Astrocyte (in vitro differentiated cells and primary cell): ENCODE data around the gene CCDC102A. TPM values are rescaled to one million over a fixed set of nuclear protein-coding genes. Genes with fewer than 3 reads are reported as not detected.
"Not testable (repeated sequence)": the region's sequence is repeated elsewhere in the genome, so short reads cannot be mapped to it uniquely, and the experiment has no call there.

Experiments used
- DNase-seq: peaks from one replicate; pipeline ENCODE4 v3.0.0-alpha.2; 2010; ENCODE audit warnings: low read depth
- FAIRE-seq: peaks from 2 replicates; lab custom pipeline; 2011; peaks lifted over from hg19 to GRCh38; lab: Jason Lieb, UNC
- H2AFZ ChIP-seq: 2 replicates; pipeline ENCODE4 v1.6.0; 2012; ENCODE audit warnings: low read depth, low read length, inconsistent platforms
- H3K27ac ChIP-seq: 2 replicates; pipeline ENCODE4 v1.5.1; 2011; ENCODE audit warnings: low read depth, low read length, inconsistent platforms
- H3K27me3 ChIP-seq: 2 replicates; pipeline ENCODE4 v1.6.0; 2011; ENCODE audit warnings: low read length, inconsistent platforms; ENCODE audit not compliant: insufficient read depth
- H3K36me3 ChIP-seq: 2 replicates; pipeline ENCODE4 v1.5.1; 2011; ENCODE audit warnings: low read length, inconsistent platforms; ENCODE audit not compliant: insufficient read depth
- H3K4me1 ChIP-seq: 2 replicates; pipeline ENCODE4 v1.5.1; 2011; ENCODE audit warnings: low read length, inconsistent platforms; ENCODE audit not compliant: insufficient read depth
- H3K4me2 ChIP-seq: 2 replicates; pipeline ENCODE4 v1.6.0; 2012; ENCODE audit warnings: low read length, inconsistent platforms
- H3K4me3 ChIP-seq: 2 replicates; pipeline ENCODE4 v1.5.1; 2011; ENCODE audit warnings: low read depth, mild to moderate bottlenecking, low read length, inconsistent platforms; ENCODE audit not compliant: insufficient read depth
- H3K79me2 ChIP-seq: 2 replicates; pipeline ENCODE4 v1.6.0; 2012; ENCODE audit warnings: mild to moderate bottlenecking, low read length, inconsistent platforms; ENCODE audit not compliant: insufficient read depth
- H3K9ac ChIP-seq: 2 replicates; pipeline ENCODE4 v1.6.0; 2012; ENCODE audit warnings: mild to moderate bottlenecking, low read length, inconsistent platforms
- H3K9me3 ChIP-seq: 2 replicates; pipeline ENCODE4 v1.5.1; 2012; ENCODE audit warnings: low read depth, mild to moderate bottlenecking, low read length, inconsistent platforms; ENCODE audit not compliant: insufficient read depth
- H4K20me1 ChIP-seq: 2 replicates; pipeline ENCODE4 v1.6.0; 2012; ENCODE audit warnings: low read length, inconsistent platforms; ENCODE audit not compliant: insufficient read depth
- H3K27ac Mint-ChIP-seq: one replicate; pipeline ENCODE4 v1.8.0; 2021; ENCODE audit warnings: mild to moderate bottlenecking, mixed read lengths; ENCODE audit not compliant: unreplicated experiment
- H3K27me3 Mint-ChIP-seq: one replicate; pipeline ENCODE4 v1.8.0; 2021; ENCODE audit warnings: low read depth, mixed read lengths; ENCODE audit not compliant: unreplicated experiment
- H3K36me3 Mint-ChIP-seq: one replicate; pipeline ENCODE4 v1.8.0; 2021; ENCODE audit warnings: low read depth, mixed read lengths; ENCODE audit not compliant: unreplicated experiment
- H3K4me1 Mint-ChIP-seq: one replicate; pipeline ENCODE4 v1.8.0; 2021; ENCODE audit warnings: low read depth, mixed read lengths; ENCODE audit not compliant: unreplicated experiment
- H3K4me3 Mint-ChIP-seq: one replicate; pipeline ENCODE4 v1.8.0; 2021; ENCODE audit warnings: mild to moderate bottlenecking, moderate library complexity, mixed read lengths; ENCODE audit not compliant: unreplicated experiment
- H3K9me3 Mint-ChIP-seq: one replicate; pipeline ENCODE4 v1.8.0; 2021; ENCODE audit warnings: mild to moderate bottlenecking, mixed read lengths; ENCODE audit not compliant: unreplicated experiment
- EZH2 ChIP-seq: IDR thresholded peaks from 2 replicates; pipeline ENCODE4 v1.6.1; 2012; ENCODE audit warnings: mild to moderate bottlenecking, low read length, inconsistent platforms; ENCODE audit not compliant: insufficient read depth
- total RNA-seq: library from RNA; stranded (reverse); gene quantifications from 2 replicates; pipeline ENCODE4 v1.2.1, GENCODE V29; 2021
- TF ChIP-seq, protein P1 (sequence below): IDR thresholded peaks from 2 replicates; pipeline ENCODE4 v1.5.1; 2011; ENCODE audit warnings: low read depth, mild to moderate bottlenecking, inconsistent platforms, low read length, moderate library complexity; ENCODE audit not compliant: insufficient read depth

Gene CCDC102A
- total RNA-seq, 1 donor from 2014 or later, result 8.8 TPM

DNA sequence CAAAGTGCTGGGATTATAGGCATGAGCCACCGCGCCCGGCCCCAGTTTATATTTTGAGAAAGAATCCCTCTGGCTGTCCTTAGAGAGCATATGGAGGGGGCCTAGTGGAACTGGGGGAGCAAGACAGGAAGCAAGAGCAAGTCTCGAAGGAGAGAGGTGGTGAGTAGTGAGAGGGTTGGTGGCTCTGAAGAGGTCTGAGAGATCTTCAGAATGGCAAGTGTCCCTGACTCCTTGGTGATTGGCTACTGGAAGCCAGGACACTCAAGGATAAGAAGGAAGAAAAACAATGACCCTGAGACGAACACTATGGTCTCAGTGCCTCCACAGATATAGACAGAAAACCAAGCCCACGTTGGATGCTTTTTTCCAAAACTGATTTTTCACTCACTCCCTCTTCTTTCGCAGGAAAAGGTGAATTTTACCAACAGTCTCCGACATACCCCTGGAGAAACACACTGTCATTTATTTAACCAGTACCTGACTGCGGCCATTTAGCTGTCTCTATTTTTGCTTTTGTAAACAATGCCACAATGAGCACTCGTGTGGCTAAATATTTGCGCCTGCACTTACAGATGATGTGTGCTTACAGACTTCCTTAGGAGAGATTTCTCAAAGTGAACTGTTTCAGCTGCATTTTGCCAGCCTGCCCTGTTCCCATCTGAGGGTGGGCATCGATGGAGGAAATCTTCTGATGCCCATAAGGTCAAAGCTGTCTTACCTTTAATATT, 34.2 kb downstream of the CCDC102A start:
- H3K27ac Mint-ChIP-seq, result no peak overlapping the region
- H3K36me3 ChIP-seq, result no peaks in the 10 kb centered on the region
- H3K9me3 Mint-ChIP-seq, result no peaks in the 10 kb centered on the region
- no peak overlapping the region for H3K4me3 Mint-ChIP-seq
- DNase-seq (no peak), FAIRE-seq (no peak)
- H3K36me3 Mint-ChIP-seq, result no peaks in the 10 kb centered on the region
- no peak overlapping the region for H3K4me2 ChIP-seq
- H3K27ac ChIP-seq, result no peak overlapping the region
- H2AFZ ChIP-seq, result no peak overlapping the region
- no peak overlapping the region for H3K4me3 ChIP-seq
- peaks cover 39% of the 10 kb centered on the region for H3K27me3 Mint-ChIP-seq
- H3K9ac ChIP-seq, result no peak overlapping the region
- H3K79me2 ChIP-seq, result no peaks in the 10 kb centered on the region
- no peaks in the 10 kb centered on the region for H3K9me3 ChIP-seq
- no peaks in the 10 kb centered on the region for H4K20me1 ChIP-seq
- H3K27me3 ChIP-seq, result peaks cover 26% of the 10 kb centered on the region
- H3K4me1 ChIP-seq, result no peaks in the 10 kb centered on the region
- no peaks in the 10 kb centered on the region for H3K4me1 Mint-ChIP-seq
- TF ChIP-seq, protein P1, sequence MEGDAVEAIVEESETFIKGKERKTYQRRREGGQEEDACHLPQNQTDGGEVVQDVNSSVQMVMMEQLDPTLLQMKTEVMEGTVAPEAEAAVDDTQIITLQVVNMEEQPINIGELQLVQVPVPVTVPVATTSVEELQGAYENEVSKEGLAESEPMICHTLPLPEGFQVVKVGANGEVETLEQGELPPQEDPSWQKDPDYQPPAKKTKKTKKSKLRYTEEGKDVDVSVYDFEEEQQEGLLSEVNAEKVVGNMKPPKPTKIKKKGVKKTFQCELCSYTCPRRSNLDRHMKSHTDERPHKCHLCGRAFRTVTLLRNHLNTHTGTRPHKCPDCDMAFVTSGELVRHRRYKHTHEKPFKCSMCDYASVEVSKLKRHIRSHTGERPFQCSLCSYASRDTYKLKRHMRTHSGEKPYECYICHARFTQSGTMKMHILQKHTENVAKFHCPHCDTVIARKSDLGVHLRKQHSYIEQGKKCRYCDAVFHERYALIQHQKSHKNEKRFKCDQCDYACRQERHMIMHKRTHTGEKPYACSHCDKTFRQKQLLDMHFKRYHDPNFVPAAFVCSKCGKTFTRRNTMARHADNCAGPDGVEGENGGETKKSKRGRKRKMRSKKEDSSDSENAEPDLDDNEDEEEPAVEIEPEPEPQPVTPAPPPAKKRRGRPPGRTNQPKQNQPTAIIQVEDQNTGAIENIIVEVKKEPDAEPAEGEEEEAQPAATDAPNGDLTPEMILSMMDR, result no peak
- no peak for TF ChIP-seq EZH2

DNA sequence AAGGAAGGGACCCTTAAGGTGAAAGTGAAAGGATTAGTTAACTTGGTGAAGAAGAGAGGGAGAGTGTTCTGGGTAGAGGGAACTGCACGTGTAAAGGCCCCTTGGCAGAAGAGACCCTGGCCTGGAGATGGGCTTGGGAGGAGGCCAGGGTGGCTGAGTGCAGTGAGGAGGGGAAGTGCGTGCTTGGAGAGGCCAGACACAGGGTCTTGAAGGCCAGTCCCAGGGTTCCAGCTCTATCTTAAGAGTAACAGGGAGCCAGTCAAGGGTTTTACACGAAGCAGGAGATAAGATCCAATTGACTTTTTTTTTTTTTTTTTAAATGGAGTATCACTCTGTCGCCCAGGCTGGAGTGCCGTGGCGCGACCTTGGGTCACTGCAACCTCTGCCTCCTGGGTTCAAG, 34.9 kb downstream of the CCDC102A start:
- Histone ChIP-seq H3K79me2 (no peaks in the 10 kb centered on the region), H2AFZ (no peak overlapping the region), H3K36me3 (no peaks in the 10 kb centered on the region), H3K27me3 (peaks cover 22% of the 10 kb centered on the region), H3K4me2 (no peak overlapping the region), H4K20me1 (no peaks in the 10 kb centered on the region), H3K9me3 (no peaks in the 10 kb centered on the region), H3K9ac (no peak overlapping the region), H3K4me1 (no peaks in the 10 kb centered on the region), H3K4me3 (no peak overlapping the region), H3K27ac (no peak overlapping the region)
- H3K36me3 Mint-ChIP-seq, result no peaks in the 10 kb centered on the region
- FAIRE-seq (no peak), DNase-seq (no peak)
- H3K4me3 Mint-ChIP-seq, result no peak overlapping the region
- TF ChIP-seq EZH2, result no peak
- TF ChIP-seq, protein P1, result no peak
- no peaks in the 10 kb centered on the region for H3K4me1 Mint-ChIP-seq
- H3K27me3 Mint-ChIP-seq, result peaks cover 36% of the 10 kb centered on the region
- no peaks in the 10 kb centered on the region for H3K9me3 Mint-ChIP-seq
- H3K27ac Mint-ChIP-seq, result peak overlapping the region; percentile 16

DNA sequence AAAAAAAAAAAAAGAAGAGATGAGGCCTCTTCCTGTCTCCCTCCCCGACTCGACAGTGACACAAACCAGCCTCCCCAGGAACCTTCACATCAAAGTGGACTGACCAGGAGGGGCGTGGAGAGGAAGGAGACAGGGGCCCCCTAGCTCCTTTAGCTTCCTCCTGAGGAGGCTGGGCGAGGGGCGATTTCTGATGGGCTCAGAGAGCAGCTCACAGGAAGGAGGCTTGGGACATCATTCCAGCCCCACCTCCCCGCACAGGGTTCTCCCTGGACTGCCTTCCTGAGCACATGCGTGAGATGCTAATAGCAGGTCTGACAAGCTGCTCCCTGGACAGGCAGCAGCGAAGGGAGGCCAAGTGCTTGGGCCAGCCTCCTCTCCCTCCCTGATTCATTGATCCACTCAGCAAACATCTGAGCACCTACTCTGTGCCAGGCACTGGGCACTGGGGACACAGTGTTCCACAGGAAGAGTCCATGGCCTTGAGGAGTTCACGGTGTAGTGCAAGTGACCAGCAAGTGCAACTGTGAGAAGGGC, 35.7 kb downstream of the CCDC102A start:
- H3K4me1 ChIP-seq, result no peaks in the 10 kb centered on the region
- no peak for FAIRE-seq
- H3K9me3 ChIP-seq, result no peaks in the 10 kb centered on the region
- Mint-ChIP-seq H3K9me3 (no peaks in the 10 kb centered on the region), H3K4me1 (no peaks in the 10 kb centered on the region), H3K27ac (no peak overlapping the region), H3K4me3 (no peak overlapping the region), H3K27me3 (peaks cover 38% of the 10 kb centered on the region), H3K36me3 (no peaks in the 10 kb centered on the region)
- TF ChIP-seq, protein P1, result no peak
- no peak for TF ChIP-seq EZH2
- no peak overlapping the region for H2AFZ ChIP-seq
- H3K27ac ChIP-seq, result no peak overlapping the region
- DNase-seq, result no peak
- no peaks in the 10 kb centered on the region for H3K36me3 ChIP-seq
- no peaks in the 10 kb centered on the region for H4K20me1 ChIP-seq
- H3K27me3 ChIP-seq, result peaks cover 22% of the 10 kb centered on the region
- no peak overlapping the region for H3K9ac ChIP-seq
- H3K4me3 ChIP-seq, result no peak overlapping the region
- H3K4me2 ChIP-seq, result no peak overlapping the region
- no peaks in the 10 kb centered on the region for H3K79me2 ChIP-seq

DNA sequence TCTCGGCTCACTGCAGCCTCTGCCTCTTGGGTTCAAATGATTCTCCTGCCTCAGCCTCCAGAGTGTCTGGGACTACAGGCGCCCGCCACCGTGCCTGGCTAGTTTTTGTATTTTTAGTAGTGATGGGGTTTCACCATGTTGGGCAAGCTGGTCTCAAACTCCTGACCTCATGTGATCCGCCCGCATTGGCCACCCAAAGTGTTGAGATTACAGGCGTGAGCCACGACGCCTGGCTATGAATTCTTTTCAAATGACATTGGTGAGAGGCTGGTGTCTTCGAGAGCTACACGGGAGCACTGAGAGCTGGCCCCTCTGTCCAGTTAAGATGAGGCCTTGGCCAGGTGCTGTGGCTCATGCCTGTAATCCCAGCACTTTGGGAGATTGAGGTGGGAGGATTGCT, 36.4 kb downstream of the CCDC102A start:
- H3K36me3 ChIP-seq, H3K9me3 ChIP-seq, H3K4me3 Mint-ChIP-seq, H2AFZ ChIP-seq, H3K9ac ChIP-seq, DNase-seq, H3K27ac ChIP-seq, H3K4me1 Mint-ChIP-seq, H3K9me3 Mint-ChIP-seq, FAIRE-seq, H3K4me2 ChIP-seq, H3K36me3 Mint-ChIP-seq, H3K79me2 ChIP-seq, H4K20me1 ChIP-seq, H3K4me1 ChIP-seq, H3K4me3 ChIP-seq, H3K27ac Mint-ChIP-seq: not testable (repeated sequence)
- peaks cover 24% of the 10 kb centered on the region for H3K27me3 ChIP-seq
- H3K27me3 Mint-ChIP-seq, result peaks cover 32% of the 10 kb centered on the region
